Fibroblast of lung (primary cell): ENCODE results near the gene MACROD1.

Experiments
- EZH2 ChIP-seq: IDR thresholded peaks from 2 replicates; pipeline ENCODE4 v1.5.1; 2012; ENCODE audit warnings: low read length, control low read depth, mild to moderate bottlenecking; ENCODE audit errors: missing control alignments
- TF ChIP-seq, protein P1 (sequence below), 2 donors: IDR thresholded peaks in 1 of 2; conservative IDR thresholded peaks in 1 of 2; 1 replicate in 1 of 2; 2 replicates in 1 of 2; pipeline ENCODE4 v1.5.1; 2011 to 2012; ENCODE audit warnings: low read length in 2 of 2, control low read depth in 1 of 2, inconsistent platforms in 1 of 2, low read depth in 1 of 2, mild to moderate bottlenecking in 1 of 2

DNA sequence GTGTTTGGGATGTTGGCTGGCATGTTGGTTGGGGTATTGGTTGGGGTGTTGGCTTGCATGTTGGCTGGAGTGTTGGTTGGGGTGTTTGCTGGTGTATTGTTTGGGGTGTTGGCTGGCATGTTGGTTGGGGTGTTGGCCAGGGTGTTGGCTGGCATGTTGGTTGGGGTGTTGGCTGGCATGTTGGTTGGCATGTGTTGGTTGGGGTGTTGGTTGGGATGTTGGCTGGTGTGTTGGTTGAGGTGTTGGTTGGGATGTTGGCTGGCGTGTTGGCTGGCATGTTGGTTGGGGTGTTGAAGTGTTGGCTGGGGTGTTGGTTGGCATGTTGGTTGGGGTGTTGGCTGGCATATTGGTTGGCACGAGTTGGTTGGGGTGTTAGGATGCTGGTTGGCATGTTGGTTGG lies 155.1 kb downstream of the MACROD1 start:
- no peak for TF ChIP-seq EZH2
- TF ChIP-seq, protein P1, sequence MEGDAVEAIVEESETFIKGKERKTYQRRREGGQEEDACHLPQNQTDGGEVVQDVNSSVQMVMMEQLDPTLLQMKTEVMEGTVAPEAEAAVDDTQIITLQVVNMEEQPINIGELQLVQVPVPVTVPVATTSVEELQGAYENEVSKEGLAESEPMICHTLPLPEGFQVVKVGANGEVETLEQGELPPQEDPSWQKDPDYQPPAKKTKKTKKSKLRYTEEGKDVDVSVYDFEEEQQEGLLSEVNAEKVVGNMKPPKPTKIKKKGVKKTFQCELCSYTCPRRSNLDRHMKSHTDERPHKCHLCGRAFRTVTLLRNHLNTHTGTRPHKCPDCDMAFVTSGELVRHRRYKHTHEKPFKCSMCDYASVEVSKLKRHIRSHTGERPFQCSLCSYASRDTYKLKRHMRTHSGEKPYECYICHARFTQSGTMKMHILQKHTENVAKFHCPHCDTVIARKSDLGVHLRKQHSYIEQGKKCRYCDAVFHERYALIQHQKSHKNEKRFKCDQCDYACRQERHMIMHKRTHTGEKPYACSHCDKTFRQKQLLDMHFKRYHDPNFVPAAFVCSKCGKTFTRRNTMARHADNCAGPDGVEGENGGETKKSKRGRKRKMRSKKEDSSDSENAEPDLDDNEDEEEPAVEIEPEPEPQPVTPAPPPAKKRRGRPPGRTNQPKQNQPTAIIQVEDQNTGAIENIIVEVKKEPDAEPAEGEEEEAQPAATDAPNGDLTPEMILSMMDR (conservative IDR thresholded peaks at IDR 0.05 in 1 of 2, IDR thresholded peaks at IDR 0.05 in 1 of 2; ENCODE audit: low read depth in 1 of 2, low read length in 2 of 2) = no peak
